GM12878 (cell line): ENCODE measurements around the gene EFNA2. TPM values are rescaled to one million over a fixed set of nuclear protein-coding genes. Genes with fewer than 3 reads are reported as not detected.

Experiments used
- ATAC-seq: fragments of 200-7000 bp; cut with Tn5 transposase; 3 replicates; pipeline ENCODE4 v1.9.1; 2020; ENCODE audit warnings: mild to moderate bottlenecking, moderate library complexity
- BruUV-seq: library from RNA; stranded (reverse); fragments of 400-500 nt; replicated peaks from 2 replicates; lab custom pipeline; 2021; lab: Mats Ljungman, UMichigan
- CTCF ChIA-PET: fragments of 300-600 bp; sonication (Branson Sonifier 250); formaldehyde crosslinking; extraction: SDS; loops from one replicate; lab custom pipeline; 2021; ENCODE audit warnings: inconsistent platforms; lab: Yijun Ruan, JAX
- POLR2A ChIA-PET: fragments of 350-600 bp; formaldehyde crosslinking; extraction: SDS; loops from one replicate; lab custom pipeline; 2021; ENCODE audit warnings: inconsistent platforms; lab: Charles Lee
- RAD21 ChIA-PET: fragments of 300-600 bp; sonication (Branson Sonifier 250); formaldehyde crosslinking; loops from one replicate; lab custom pipeline; 2023; ENCODE audit warnings: antibody characterized with exemption; ENCODE audit not compliant: unreplicated experiment; lab: Charles Lee
- SMC1A ChIA-PET: fragments of 300-600 bp; sonication (Branson Sonifier 250); formaldehyde crosslinking; loops from one replicate; lab custom pipeline; 2023; ENCODE audit not compliant: unreplicated experiment, uncharacterized antibody; lab: Charles Lee
- DNase-seq: peaks from one replicate; pipeline ENCODE4 v3.0.0-alpha.2; 2011; ENCODE audit warnings: low read depth, low spot score
- FAIRE-seq: peaks from 3 replicates; lab custom pipeline; 2011; peaks lifted over from hg19 to GRCh38; lab: Jason Lieb, UNC
- H2AFZ ChIP-seq: 2 replicates; pipeline ENCODE4 v1.6.0; 2011; ENCODE audit warnings: low read depth, low read length, control low read depth; ENCODE audit not compliant: control insufficient read depth
- H3K27ac ChIP-seq: 2 replicates; pipeline ENCODE4 v1.5.1; 2011; ENCODE audit warnings: control low read depth; ENCODE audit not compliant: control insufficient read depth, insufficient read depth
- H3K27me3 ChIP-seq, 2 experiments: replicated peaks in 1 of 2; 2 replicates each; pipeline versions ENCODE4 v1.6.0 to v1.6.1; 2011; ENCODE audit warnings: low read length in 1 of 2; ENCODE audit not compliant: control insufficient read depth in 2 of 2, insufficient read depth in 2 of 2
- H3K36me3 ChIP-seq, 2 experiments: 2 replicates each; pipeline ENCODE4 v1.5.1; 2011; ENCODE audit warnings: low read length in 1 of 2; ENCODE audit not compliant: control insufficient read depth in 2 of 2, insufficient read depth in 2 of 2
- H3K4me1 ChIP-seq: 2 replicates; pipeline ENCODE4 v1.6.1; 2011; ENCODE audit warnings: mild to moderate bottlenecking, low read length, moderate library complexity, mixed read lengths; ENCODE audit not compliant: control insufficient read depth, insufficient read depth
- H3K4me2 ChIP-seq: 2 replicates; pipeline ENCODE4 v1.6.0; 2011; ENCODE audit warnings: control low read depth; ENCODE audit not compliant: control insufficient read depth, insufficient read depth
- H3K4me3 ChIP-seq: fragments of 200-600 bp; sonication (generic); 2 replicates; pipeline ENCODE4 v1.5.1; 2016
- H3K79me2 ChIP-seq: 2 replicates; pipeline ENCODE4 v1.6.0; 2011; ENCODE audit warnings: low read length; ENCODE audit not compliant: control insufficient read depth, insufficient read depth
- H3K9ac ChIP-seq: 2 replicates; pipeline ENCODE4 v1.8.0; 2011; ENCODE audit warnings: low read length, control low read depth, mixed read lengths; ENCODE audit not compliant: control insufficient read depth, insufficient read depth
- H3K9me3 ChIP-seq: replicated peaks from 3 replicates; pipeline ENCODE4 v1.5.1; 2011; ENCODE audit warnings: mild to moderate bottlenecking, low read length; ENCODE audit not compliant: control insufficient read depth, insufficient read depth
- H4K20me1 ChIP-seq: 2 replicates; pipeline ENCODE4 v1.6.0; 2011; ENCODE audit not compliant: control insufficient read depth, insufficient read depth
- CHD1 ChIP-seq: IDR thresholded peaks from 2 replicates; pipeline ENCODE4 v1.6.1; 2012; ENCODE audit warnings: low read depth, low read length, improper control_type of control experiment
- ETV6 ChIP-seq, 2 experiments: fragments of 450-650 bp in 1 of 2; IDR thresholded peaks in 1 of 2; conservative IDR thresholded peaks in 1 of 2; 2 replicates each; pipeline ENCODE4 v1.6.1; 2014; ENCODE audit warnings: antibody characterized with exemption in 1 of 2, borderline replicate concordance in 1 of 2, low read depth in 1 of 2, mild to moderate bottlenecking in 1 of 2, moderate library complexity in 1 of 2
- IKZF1 ChIP-seq: fragments of 450-650 bp; conservative IDR thresholded peaks from 2 replicates; pipeline ENCODE4 v1.6.1; 2017; ENCODE audit warnings: antibody characterized with exemption, mild to moderate bottlenecking
- MYC ChIP-seq: IDR thresholded peaks from 2 replicates; pipeline ENCODE4 v1.6.1; 2011; ENCODE audit warnings: mild to moderate bottlenecking, low read length, moderate library complexity, inconsistent platforms; ENCODE audit not compliant: insufficient read depth, insufficient replicate concordance, insufficient read length, severe bottlenecking
- RELA ChIP-seq: fragments of 450-650 bp; IDR thresholded peaks from 2 replicates; pipeline ENCODE4 v1.8.0; 2014; ENCODE audit warnings: borderline replicate concordance; ENCODE audit not compliant: partially characterized antibody
- ZBTB11 ChIP-seq: fragments of 450-650 bp; formaldehyde crosslinking; IDR thresholded peaks from 2 replicates; pipeline ENCODE4 v1.5.0; 2022; ENCODE audit warnings: mild to moderate bottlenecking, missing genetic modification characterization
- WGBS: methylation state at CpG from one replicate; pipeline ENCODE4 v1.1.6; 2016; ENCODE audit warnings: low lambda C conversion rate; ENCODE audit not compliant: insufficient replicate concordance, insufficient coverage; ENCODE audit errors: missing lambda C conversion rate; 5-methylcytosine and 5-hydroxymethylcytosine counted together
- in situ Hi-C: fragments of 300-500 bp; cut with MboI; formaldehyde crosslinking; loops from 9 replicates; pipeline ENCODE4 v1.14.3; 2018; ENCODE audit warnings: mixed read lengths
- intact Hi-C: fragments of 100-400 bp; cut with micrococcal nuclease; formaldehyde crosslinking; loops from one replicate; pipeline ENCODE4 v1.14.2; 2022; ENCODE audit not compliant: unreplicated experiment
- polyA plus RNA-seq, 11 experiments: library from polyadenylated mRNA; depleted of rRNA in 4 of 11; unstranded in 6 of 11; stranded (reverse) in 5 of 11; fragments of >200 nt; fragmentation: Nextera tagmentation in 4 of 11; fragmentation: Illumina TruSeq in 1 of 11; extraction: Ambion mirVana in 4 of 11; extraction: Trizol in 1 of 11; gene quantifications; 1 replicate in 1 of 11; 2 replicates in 10 of 11; pipeline versions ENCODE4 v1.2.1 to v1.2.3, GENCODE V29; 2011 to 2016; ENCODE audit warnings: inconsistent platforms in 2 of 11, missing spikeins in 2 of 11, low read depth in 1 of 11
- total RNA-seq, 4 experiments: library from RNA; depleted of rRNA in 3 of 4; stranded (reverse); fragments of >200 nt in 3 of 4; fragmentation: Illumina TruSeq in 1 of 4; extraction: Trizol in 1 of 4; gene quantifications; 2 replicates each; pipeline versions ENCODE4 v1.2.1 to v1.2.3, GENCODE V29; 2013 to 2021

Gene EFNA2
- total and polyA plus RNA-seq, 10 of the 15 experiments (the other 5 are each of a cell fraction or from before 2014, with no cell fraction given): not detected

- no peak for DNase-seq
- Histone ChIP-seq H3K4me2 (no peak overlapping the region), H3K79me2 (no peaks in the 10 kb centered on the region), H3K4me1 (peaks cover 3% of the 10 kb centered on the region; the same call in 1 of the 2 replicates), H2AFZ (no peak overlapping the region), H3K27ac (no peak overlapping the region), H3K4me3 (no peak overlapping the region), H3K9me3 (no peaks in the 10 kb centered on the region), H3K36me3 (no peaks in the 10 kb centered on the region), H3K27me3 (no peaks in the 10 kb centered on the region), H4K20me1 (no peaks in the 10 kb centered on the region), H3K9ac (no peak overlapping the region)
- 53% methylated on average over 13 of the region's 13 CpGs for WGBS
- intact Hi-C loops: no loop called here
- ChIA-PET RAD21 (interaction anchor here (0.6 to 3.2 kb wide), 3 partner anchors 48 to 538 kb away, joined by 3 to 11 read pairs (median 6); no protein-coding TSS in a partner anchor), CTCF (interaction anchor here (1.0 to 5.3 kb wide), 6 partner anchors 10 to 98 kb away, joined by 3 to 42 read pairs (median 4); no protein-coding TSS in a partner anchor), POLR2A (no interaction called here), SMC1A (no interaction called here)
- no peak for TF ChIP-seq ZBTB11 (CRISPR knock-in tag)
- TF ChIP-seq RELA: no peak
- TF ChIP-seq IKZF1: no peak
- no peak for TF ChIP-seq CHD1
- TF ChIP-seq MYC: no peak
- no peak for TF ChIP-seq ETV6 (conservative IDR thresholded peaks at IDR 0.05 in 1 of 2, IDR thresholded peaks at IDR 0.05 in 1 of 2; ENCODE audit: borderline replicate concordance in 1 of 2, low read depth in 1 of 2)
- ATAC-seq: no peak
- no TSS peak for BruUV-seq
- no peak for FAIRE-seq
- in situ Hi-C loops: loop anchor here (5.0 kb wide), 1 partner anchor 56 kb away; no protein-coding TSS in a partner anchor
Observed at GRCh38 chr19:1316466-1316865, 30.8 kb downstream of the EFNA2 start.
